ENCODE results near the gene FBXO46. TPM values are rescaled to one million over a fixed set of nuclear protein-coding genes. Genes with fewer than 3 reads are reported as not detected.

The FBXO46 gene
- total RNA-seq, 1 donor from 2014 or later, result 9.4 TPM

DNA sequence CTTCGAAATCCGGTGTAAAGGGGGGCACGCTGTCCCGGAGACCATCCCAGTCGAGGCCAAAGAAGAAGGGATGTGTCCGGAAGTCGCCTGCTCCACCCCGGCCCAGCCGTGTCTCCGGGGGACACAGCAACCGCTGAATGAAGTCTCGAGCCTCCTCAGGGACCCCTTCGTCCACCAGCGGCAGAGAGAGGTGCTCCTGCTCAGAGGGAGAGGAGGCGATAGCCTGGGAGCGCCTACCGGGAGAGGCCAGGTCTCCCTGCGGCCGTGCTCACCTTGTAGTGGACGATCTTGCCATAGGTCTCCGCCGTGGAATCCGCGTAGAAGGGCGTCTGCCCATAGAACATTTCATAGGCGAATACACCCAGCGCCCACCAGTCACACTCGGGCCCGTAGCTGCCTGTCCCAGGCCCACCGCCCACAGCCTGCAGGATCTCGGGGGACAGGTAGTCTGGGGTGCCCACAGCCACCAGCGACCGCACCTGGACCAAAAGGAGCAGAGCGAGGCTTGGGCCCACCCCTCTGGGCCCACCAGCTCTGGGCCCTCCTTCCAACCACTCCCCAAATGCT is 46.8 kb upstream of the FBXO46 start:
- Histone ChIP-seq H3K4me3 (no peak overlapping the region), H3K9me3 (replicated peaks) (no peaks in the 10 kb centered on the region), H3K27ac (replicated peaks) (no peak overlapping the region), H3K4me1 (peaks cover 38% of the 10 kb centered on the region), H3K27me3 (ENCODE audit: low read depth) (no peaks in the 10 kb centered on the region), H3K36me3 (peaks cover 58% of the 10 kb centered on the region)
- intact Hi-C loops (cut with micrococcal nuclease), result no loop called here
- no peak for DNase-seq
- TF ChIP-seq CTCF (IDR thresholded peaks at IDR 0.05; ENCODE audit: borderline replicate concordance), result no peak

- DNase-seq, result no peak
- no peaks in the 10 kb centered on the region for H3K27me3 ChIP-seq (ENCODE audit: low read depth)
- peaks cover 26% of the 10 kb centered on the region for H3K4me1 ChIP-seq
- H3K9me3 ChIP-seq (replicated peaks), result no peaks in the 10 kb centered on the region
- no peak overlapping the region for H3K27ac ChIP-seq (replicated peaks)
- TF ChIP-seq CTCF (IDR thresholded peaks at IDR 0.05; ENCODE audit: borderline replicate concordance), result no peak
- no peak overlapping the region for H3K4me3 ChIP-seq
- intact Hi-C loops (cut with micrococcal nuclease), result no loop called here
- H3K36me3 ChIP-seq, result peaks cover 65% of the 10 kb centered on the region
Observed at GRCh38 chr19:45774765-45775164, 44.1 kb upstream of the FBXO46 start.

- intact Hi-C loops (cut with micrococcal nuclease), result no loop called here
- no peak for DNase-seq
- no peak overlapping the region for H3K27ac ChIP-seq (replicated peaks)
Observed at GRCh38 chr19:45773384-45773783, 42.7 kb upstream of the FBXO46 start.

DNA sequence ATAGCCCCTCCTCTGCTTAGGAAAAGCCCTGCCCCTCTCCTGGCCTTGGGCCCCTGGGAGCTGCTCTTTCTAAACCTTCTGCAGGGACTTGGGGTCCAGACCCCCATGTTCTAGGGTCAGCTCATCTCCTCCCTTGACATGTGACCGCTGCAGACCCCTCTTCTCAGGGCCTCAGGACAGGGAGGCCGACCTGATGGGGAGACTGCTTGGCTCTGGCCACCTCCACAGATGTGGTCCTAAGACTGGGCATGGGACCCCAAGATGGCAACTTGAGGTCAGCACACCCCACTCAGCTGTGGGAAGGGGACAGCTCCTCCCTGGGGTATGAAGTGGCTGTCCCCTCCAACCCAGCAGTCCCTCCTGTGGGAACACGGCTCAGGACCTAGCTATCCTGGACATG is 42.2 kb upstream of the FBXO46 start:
- Histone ChIP-seq H3K27me3 (ENCODE audit: low read depth) (no peaks in the 10 kb centered on the region), H3K4me1 (peaks cover 27% of the 10 kb centered on the region), H3K4me3 (no peak overlapping the region), H3K9me3 (replicated peaks) (no peaks in the 10 kb centered on the region), H3K36me3 (peaks cover 51% of the 10 kb centered on the region), H3K27ac (replicated peaks) (peak overlapping the region; percentile 8)
- intact Hi-C loops (cut with micrococcal nuclease), result no loop called here
- no peak for TF ChIP-seq CTCF (IDR thresholded peaks at IDR 0.05; ENCODE audit: borderline replicate concordance)
- DNase-seq, result no peak

More at GRCh38 chr19:45773384-45773783, 42.7 kb upstream of the FBXO46 start:
- H3K9me3 ChIP-seq (replicated peaks), result no peaks in the 10 kb centered on the region
- no peak for TF ChIP-seq CTCF (IDR thresholded peaks at IDR 0.05; ENCODE audit: borderline replicate concordance)
- peaks cover 23% of the 10 kb centered on the region for H3K4me1 ChIP-seq
- no peak overlapping the region for H3K4me3 ChIP-seq
- H3K36me3 ChIP-seq, result peaks cover 56% of the 10 kb centered on the region
- H3K27me3 ChIP-seq (ENCODE audit: low read depth), result no peaks in the 10 kb centered on the region

- Histone ChIP-seq H3K27me3 (ENCODE audit: low read depth) (no peaks in the 10 kb centered on the region), H3K36me3 (peaks cover 45% of the 10 kb centered on the region), H3K4me1 (peaks cover 34% of the 10 kb centered on the region), H3K27ac (replicated peaks) (peak overlapping the region; percentile 8), H3K9me3 (replicated peaks) (no peaks in the 10 kb centered on the region), H3K4me3 (no peak overlapping the region)
- DNase-seq, result no peak
- intact Hi-C loops (cut with micrococcal nuclease), result no loop called here
- TF ChIP-seq CTCF (IDR thresholded peaks at IDR 0.05; ENCODE audit: borderline replicate concordance), result no peak
Observed at GRCh38 chr19:45772130-45772840, 41.6 kb upstream of the FBXO46 start.

All from left ventricle myocardium inferior (tissue), 1 donor.